Liver (tissue), 9 donors: Measurements from ENCODE around the gene KAT6B. TPM values are rescaled to one million over a fixed set of nuclear protein-coding genes. Genes with fewer than 3 reads are reported as not detected.

ENCODE experiments used
- DNase-seq: peaks from one replicate; pipeline ENCODE4 v3.0.0-alpha.2; 2017; ENCODE audit warnings: low spot score
- H3K27ac ChIP-seq, 2 donors: one replicate each; pipeline ENCODE4 v1.7.0; 2013; ENCODE audit warnings: inconsistent platforms in 2 of 2, low read length in 2 of 2, control low read depth in 1 of 2, low read depth in 1 of 2, mild to moderate bottlenecking in 1 of 2
- H3K27me3 ChIP-seq, 4 donors: one replicate each; pipeline versions ENCODE4 v1.6.1 to v1.7.0; 2013; ENCODE audit warnings: low read length in 3 of 4, inconsistent platforms in 1 of 4, mild to moderate bottlenecking in 1 of 4, moderate library complexity in 1 of 4; ENCODE audit not compliant: control insufficient read depth in 4 of 4, insufficient read depth in 4 of 4
- H3K36me3 ChIP-seq, 4 donors: one replicate each; pipeline versions ENCODE4 v1.6.1 to v1.7.0; 2013; ENCODE audit warnings: low read length in 3 of 4, mild to moderate bottlenecking in 3 of 4, low read depth in 1 of 4, moderate library complexity in 1 of 4; ENCODE audit not compliant: control insufficient read depth in 4 of 4, insufficient read depth in 3 of 4
- H3K4me1 ChIP-seq, 4 donors: one replicate each; pipeline versions ENCODE4 v1.6.1 to v1.7.0; 2013; ENCODE audit warnings: low read length in 3 of 4, mild to moderate bottlenecking in 3 of 4, moderate library complexity in 1 of 4; ENCODE audit not compliant: control insufficient read depth in 4 of 4, insufficient read depth in 4 of 4
- H3K4me3 ChIP-seq, 3 donors: one replicate each; pipeline versions ENCODE4 v1.6.1 to v1.7.0; 2013; ENCODE audit warnings: low read length in 3 of 3, control low read depth in 1 of 3, low read depth in 1 of 3, mild to moderate bottlenecking in 1 of 3
- H3K9ac ChIP-seq, 2 donors: one replicate each; pipeline ENCODE4 v1.7.0; 2013; ENCODE audit warnings: low read length in 2 of 2, mild to moderate bottlenecking in 2 of 2, moderate library complexity in 2 of 2, control low read depth in 1 of 2, low read depth in 1 of 2
- H3K9me3 ChIP-seq, 4 donors: one replicate each; pipeline versions ENCODE4 v1.6.1 to v1.7.0; 2013; ENCODE audit warnings: low read length in 3 of 4; ENCODE audit not compliant: control insufficient read depth in 4 of 4
- EGR1 ChIP-seq, 2 donors: IDR thresholded peaks; 2 replicates each; pipeline ENCODE4 v1.6.1; 2016 to 2018; ENCODE audit warnings: antibody characterized with exemption in 2 of 2, low read depth in 2 of 2
- FOXA1 ChIP-seq: IDR thresholded peaks from 2 replicates; pipeline ENCODE4 v1.6.1; 2016; ENCODE audit warnings: antibody characterized with exemption
- FOXA2 ChIP-seq: IDR thresholded peaks from 2 replicates; pipeline ENCODE4 v1.6.1; 2016; ENCODE audit warnings: antibody characterized with exemption
- GABPA ChIP-seq, 2 donors: IDR thresholded peaks in 1 of 2; conservative IDR thresholded peaks in 1 of 2; 2 replicates each; pipeline ENCODE4 v1.6.1; 2016; ENCODE audit warnings: antibody characterized with exemption in 2 of 2, mild to moderate bottlenecking in 1 of 2, moderate library complexity in 1 of 2
- JUND ChIP-seq, 2 donors: IDR thresholded peaks; 2 replicates each; pipeline ENCODE4 v1.6.1; 2016; ENCODE audit warnings: antibody characterized with exemption in 2 of 2
- RAD21 ChIP-seq, 2 donors: IDR thresholded peaks; 2 replicates each; pipeline ENCODE4 v1.6.1; 2016; ENCODE audit warnings: antibody characterized with exemption in 2 of 2, mild to moderate bottlenecking in 2 of 2
- RXRA ChIP-seq, 2 donors: IDR thresholded peaks; 2 replicates each; pipeline ENCODE4 v1.6.1; 2017 to 2018; ENCODE audit warnings: antibody characterized with exemption in 2 of 2, mild to moderate bottlenecking in 1 of 2
- SP1 ChIP-seq: IDR thresholded peaks from 2 replicates; pipeline ENCODE4 v1.6.1; 2018; ENCODE audit warnings: antibody characterized with exemption, mild to moderate bottlenecking
- TAF1 ChIP-seq: conservative IDR thresholded peaks from 2 replicates; pipeline ENCODE4 v1.6.1; 2016; ENCODE audit warnings: antibody characterized with exemption, mild to moderate bottlenecking
- YY1 ChIP-seq: IDR thresholded peaks from 2 replicates; pipeline ENCODE4 v1.6.1; 2016; ENCODE audit warnings: antibody characterized with exemption, mild to moderate bottlenecking
- WGBS: extraction: QIAGEN DNeasy Blood & Tissue Kit; methylation state at CpG from one replicate; pipeline ENCODE4 v1.1.7; 2013; 5-methylcytosine and 5-hydroxymethylcytosine counted together
- polyA plus RNA-seq, 2 donors: library from polyadenylated mRNA; stranded (reverse) in 1 of 2; unstranded in 1 of 2; fragments of 200-250 nt in 1 of 2; fragments of >200 nt in 1 of 2; fragmentation: Nextera tagmentation in 1 of 2; extraction: Ambion mirVana in 1 of 2; gene quantifications; one replicate each; pipeline versions ENCODE4 v1.2.1 to v1.2.3, GENCODE V29; 2013 to 2015
- total RNA-seq, 2 donors: library from RNA; depleted of rRNA; stranded (reverse); fragments of >200 nt; gene quantifications; one replicate each; pipeline ENCODE4 v1.2.3, GENCODE V29; 2014
- TF ChIP-seq, protein P1 (sequence below): IDR thresholded peaks from 2 replicates; pipeline ENCODE4 v1.6.1; 2016; ENCODE audit warnings: antibody characterized with exemption
- TF ChIP-seq, protein P2 (sequence below): fragments of 150-350 bp; IDR thresholded peaks from 2 replicates; pipeline ENCODE4 v1.5.1; 2017; ENCODE audit warnings: improper control_type of control experiment, low read depth, low read length; ENCODE audit not compliant: missing input control
- TF ChIP-seq, protein P3 (sequence below): IDR thresholded peaks from 2 replicates; pipeline ENCODE4 v1.6.1; 2016; ENCODE audit warnings: antibody characterized with exemption
- donor health status: healthy.
- donor health status: healthy.
- donor health status: healthy.
- donor health status: healthy.
- donor health status: healthy.

Gene KAT6B
- total and polyA plus RNA-seq, 4 donors = 2.0 to 21.2 (median 8.8) TPM

DNA sequence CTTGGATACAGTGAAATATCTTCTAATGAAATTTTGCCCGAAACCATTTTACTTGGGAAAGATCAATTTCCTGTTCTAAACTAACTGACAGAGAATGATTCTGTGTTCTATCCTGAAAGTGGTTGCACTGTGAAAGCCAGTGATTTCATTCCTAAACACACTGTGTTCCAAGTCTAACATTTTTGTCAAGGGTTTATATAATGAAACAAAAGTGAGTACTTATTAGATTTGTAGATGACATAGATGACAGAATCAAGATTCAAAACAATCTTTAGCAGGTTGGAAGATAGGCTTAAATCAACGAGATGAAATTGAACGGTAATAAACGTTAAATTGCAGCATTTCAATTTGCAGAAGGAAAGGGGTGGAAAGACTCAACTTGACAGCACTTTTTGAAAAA, 13.3 kb downstream of the KAT6B start (continued):
- TF ChIP-seq FOXA1 = no peak
- TF ChIP-seq YY1 = no peak
- TF ChIP-seq, protein P1, sequence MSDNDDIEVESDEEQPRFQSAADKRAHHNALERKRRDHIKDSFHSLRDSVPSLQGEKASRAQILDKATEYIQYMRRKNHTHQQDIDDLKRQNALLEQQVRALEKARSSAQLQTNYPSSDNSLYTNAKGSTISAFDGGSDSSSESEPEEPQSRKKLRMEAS = no peak

DNA sequence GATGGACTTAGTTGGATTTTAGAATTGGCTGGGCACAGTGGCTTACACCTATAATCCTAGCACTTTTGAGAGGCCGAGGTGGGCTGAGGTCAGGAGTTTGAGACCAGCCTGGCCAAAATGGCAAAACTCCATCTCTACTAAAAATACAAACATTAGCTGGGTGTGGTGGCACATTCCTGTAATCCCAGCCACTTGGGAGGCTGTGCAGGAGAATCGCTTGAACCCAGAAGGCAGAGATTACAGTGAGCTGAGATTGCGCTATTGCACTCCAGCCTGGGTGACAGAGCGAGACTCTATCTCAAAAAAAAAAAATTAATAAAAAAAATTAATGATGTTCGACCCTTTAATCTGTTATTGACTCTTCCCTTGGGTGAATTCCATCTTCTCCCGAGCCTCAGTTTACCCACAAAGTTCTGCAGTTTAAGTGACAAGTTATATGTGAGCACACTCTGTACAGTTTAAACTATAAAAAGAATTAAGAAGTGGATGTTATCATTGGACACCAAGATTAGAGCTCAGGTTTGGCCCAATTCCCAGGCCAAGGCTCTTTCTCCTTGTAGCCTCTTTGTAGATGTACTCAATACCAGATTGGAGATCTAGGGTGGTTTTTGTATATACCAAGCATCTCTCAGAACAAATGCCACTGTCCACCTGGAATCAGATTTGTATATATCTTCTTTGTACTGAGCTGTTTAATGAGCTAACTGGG, 15.0 kb downstream of the KAT6B start:
- WGBS = 90% methylated on average over 6 of the region's 6 CpGs
- H3K4me1 ChIP-seq = peaks cover 8 to 17% (median 9%) of the 10 kb centered on the region in 4 donors
- DNase-seq = no peak
- peaks cover 3 to 11% (median 3%) of the 10 kb centered on the region in 4 donors for H3K36me3 ChIP-seq
- no peak overlapping the region for H3K4me3 ChIP-seq
- H3K9me3 ChIP-seq = no peaks in the 10 kb centered on the region
- no peak for TF ChIP-seq SP1
- TF ChIP-seq RAD21 (IDR thresholded peaks at IDR 0.05) = no peak
- TF ChIP-seq TAF1 = no peak
- TF ChIP-seq FOXA1 = no peak
- no peak for TF ChIP-seq EGR1 (IDR thresholded peaks at IDR 0.05; ENCODE audit: low read depth in 2 of 2)
- TF ChIP-seq JUND (IDR thresholded peaks at IDR 0.05) = no peak
- no peak for TF ChIP-seq FOXA2
- TF ChIP-seq YY1 = no peak
- no peak for TF ChIP-seq RXRA (IDR thresholded peaks at IDR 0.05)
- TF ChIP-seq, protein P2, sequence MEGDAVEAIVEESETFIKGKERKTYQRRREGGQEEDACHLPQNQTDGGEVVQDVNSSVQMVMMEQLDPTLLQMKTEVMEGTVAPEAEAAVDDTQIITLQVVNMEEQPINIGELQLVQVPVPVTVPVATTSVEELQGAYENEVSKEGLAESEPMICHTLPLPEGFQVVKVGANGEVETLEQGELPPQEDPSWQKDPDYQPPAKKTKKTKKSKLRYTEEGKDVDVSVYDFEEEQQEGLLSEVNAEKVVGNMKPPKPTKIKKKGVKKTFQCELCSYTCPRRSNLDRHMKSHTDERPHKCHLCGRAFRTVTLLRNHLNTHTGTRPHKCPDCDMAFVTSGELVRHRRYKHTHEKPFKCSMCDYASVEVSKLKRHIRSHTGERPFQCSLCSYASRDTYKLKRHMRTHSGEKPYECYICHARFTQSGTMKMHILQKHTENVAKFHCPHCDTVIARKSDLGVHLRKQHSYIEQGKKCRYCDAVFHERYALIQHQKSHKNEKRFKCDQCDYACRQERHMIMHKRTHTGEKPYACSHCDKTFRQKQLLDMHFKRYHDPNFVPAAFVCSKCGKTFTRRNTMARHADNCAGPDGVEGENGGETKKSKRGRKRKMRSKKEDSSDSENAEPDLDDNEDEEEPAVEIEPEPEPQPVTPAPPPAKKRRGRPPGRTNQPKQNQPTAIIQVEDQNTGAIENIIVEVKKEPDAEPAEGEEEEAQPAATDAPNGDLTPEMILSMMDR = no peak
- TF ChIP-seq GABPA (IDR thresholded peaks at IDR 0.05 in 1 of 2, conservative IDR thresholded peaks at IDR 0.05 in 1 of 2) = no peak
- no peak overlapping the region for H3K9ac ChIP-seq
- H3K27me3 ChIP-seq = no peaks in the 10 kb centered on the region
- no peak overlapping the region for H3K27ac ChIP-seq

DNA sequence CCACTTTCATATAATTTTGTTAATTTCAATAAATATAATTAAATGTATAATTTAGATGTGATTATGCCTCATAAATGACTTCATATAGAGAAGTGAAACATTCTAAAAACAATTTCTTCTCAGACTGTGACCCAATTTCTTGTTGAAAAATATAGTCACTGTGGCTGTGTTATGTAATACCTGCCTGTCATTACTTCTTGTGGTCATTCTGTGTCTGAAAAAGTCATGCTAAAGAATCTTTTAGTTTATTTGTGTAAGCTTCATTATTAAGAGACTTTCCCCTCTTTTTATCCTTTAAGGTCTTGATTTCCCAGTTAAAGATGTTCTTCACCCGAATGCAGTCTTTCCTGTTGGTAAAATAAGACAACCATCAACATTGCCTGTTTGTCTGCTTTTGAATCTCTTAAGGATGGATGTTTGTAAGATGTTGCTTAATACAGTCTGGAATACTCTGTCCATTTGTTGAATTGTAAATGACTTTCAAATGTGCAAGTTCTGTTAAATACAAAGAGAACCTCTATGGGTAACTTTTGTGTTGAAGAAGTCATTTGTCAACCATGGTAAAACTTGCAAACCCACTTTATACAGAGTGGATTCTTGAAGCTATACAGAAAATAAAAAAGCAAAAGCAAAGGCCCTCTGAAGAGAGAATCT, 16.0 kb downstream of the KAT6B start:
- no peak overlapping the region for H3K27ac ChIP-seq
- no peak for TF ChIP-seq TAF1
- peaks cover 8 to 17% (median 9%) of the 10 kb centered on the region in 4 donors for H3K4me1 ChIP-seq
- H3K4me3 ChIP-seq = no peak overlapping the region
- no peaks in the 10 kb centered on the region for H3K27me3 ChIP-seq
- no peaks in the 10 kb centered on the region for H3K9me3 ChIP-seq
- no peak for DNase-seq
- H3K9ac ChIP-seq = no peak overlapping the region
- 84% methylated on average over 1 of the region's 1 CpG for WGBS
- H3K36me3 ChIP-seq = peaks cover 3 to 11% (median 3%) of the 10 kb centered on the region in 4 donors

DNA sequence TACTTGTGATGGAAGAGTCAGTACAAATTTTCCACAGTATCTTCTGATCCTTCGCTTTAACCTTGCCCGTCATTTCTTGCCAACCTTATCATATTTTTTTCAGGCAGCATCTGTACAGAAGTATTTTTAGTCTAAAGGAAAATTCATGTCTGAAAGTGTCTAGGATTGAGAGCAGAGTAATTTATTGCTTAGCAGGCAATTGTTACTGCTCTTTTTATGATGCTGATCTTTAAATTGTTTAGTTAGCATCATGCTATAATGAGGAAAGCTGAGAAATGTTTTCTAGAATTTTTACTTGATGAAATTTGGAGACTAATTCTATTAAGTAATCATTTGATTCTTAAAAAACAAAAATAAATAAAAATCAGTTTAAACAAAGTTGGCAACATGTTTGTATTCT, 20.6 kb downstream of the KAT6B start:
- Histone ChIP-seq H3K4me3 (no peak overlapping the region), H3K27ac (no peak overlapping the region), H3K4me1 (no peaks in the 10 kb centered on the region), H3K9ac (no peak overlapping the region), H3K36me3 (peaks cover 3 to 8% (median 6%) of the 10 kb centered on the region in 4 donors), H3K27me3 (no peaks in the 10 kb centered on the region), H3K9me3 (no peaks in the 10 kb centered on the region)
- TF ChIP-seq GABPA (IDR thresholded peaks at IDR 0.05 in 1 of 2, conservative IDR thresholded peaks at IDR 0.05 in 1 of 2) (no peak), JUND (IDR thresholded peaks at IDR 0.05) (no peak), RXRA (IDR thresholded peaks at IDR 0.05) (no peak), FOXA1 (no peak)
- TF ChIP-seq, protein P3, sequence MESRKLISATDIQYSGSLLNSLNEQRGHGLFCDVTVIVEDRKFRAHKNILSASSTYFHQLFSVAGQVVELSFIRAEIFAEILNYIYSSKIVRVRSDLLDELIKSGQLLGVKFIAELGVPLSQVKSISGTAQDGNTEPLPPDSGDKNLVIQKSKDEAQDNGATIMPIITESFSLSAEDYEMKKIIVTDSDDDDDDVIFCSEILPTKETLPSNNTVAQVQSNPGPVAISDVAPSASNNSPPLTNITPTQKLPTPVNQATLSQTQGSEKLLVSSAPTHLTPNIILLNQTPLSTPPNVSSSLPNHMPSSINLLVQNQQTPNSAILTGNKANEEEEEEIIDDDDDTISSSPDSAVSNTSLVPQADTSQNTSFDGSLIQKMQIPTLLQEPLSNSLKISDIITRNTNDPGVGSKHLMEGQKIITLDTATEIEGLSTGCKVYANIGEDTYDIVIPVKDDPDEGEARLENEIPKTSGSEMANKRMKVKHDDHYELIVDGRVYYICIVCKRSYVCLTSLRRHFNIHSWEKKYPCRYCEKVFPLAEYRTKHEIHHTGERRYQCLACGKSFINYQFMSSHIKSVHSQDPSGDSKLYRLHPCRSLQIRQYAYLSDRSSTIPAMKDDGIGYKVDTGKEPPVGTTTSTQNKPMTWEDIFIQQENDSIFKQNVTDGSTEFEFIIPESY = no peak
- DNase-seq = no peak
- 92% methylated on average over 2 of the region's 2 CpGs for WGBS
